DMS79 (cell line): ENCODE data around the gene FSCN2.
"Not testable (repeated sequence)": the region's sequence is repeated elsewhere in the genome, so short reads cannot be mapped to it uniquely, and the experiment has no call there.

Source experiments
- DNase-seq: peaks from one replicate; lab custom pipeline; 2025; lab: John Stamatoyannopoulos, UW

The FSCN2 gene

DNA sequence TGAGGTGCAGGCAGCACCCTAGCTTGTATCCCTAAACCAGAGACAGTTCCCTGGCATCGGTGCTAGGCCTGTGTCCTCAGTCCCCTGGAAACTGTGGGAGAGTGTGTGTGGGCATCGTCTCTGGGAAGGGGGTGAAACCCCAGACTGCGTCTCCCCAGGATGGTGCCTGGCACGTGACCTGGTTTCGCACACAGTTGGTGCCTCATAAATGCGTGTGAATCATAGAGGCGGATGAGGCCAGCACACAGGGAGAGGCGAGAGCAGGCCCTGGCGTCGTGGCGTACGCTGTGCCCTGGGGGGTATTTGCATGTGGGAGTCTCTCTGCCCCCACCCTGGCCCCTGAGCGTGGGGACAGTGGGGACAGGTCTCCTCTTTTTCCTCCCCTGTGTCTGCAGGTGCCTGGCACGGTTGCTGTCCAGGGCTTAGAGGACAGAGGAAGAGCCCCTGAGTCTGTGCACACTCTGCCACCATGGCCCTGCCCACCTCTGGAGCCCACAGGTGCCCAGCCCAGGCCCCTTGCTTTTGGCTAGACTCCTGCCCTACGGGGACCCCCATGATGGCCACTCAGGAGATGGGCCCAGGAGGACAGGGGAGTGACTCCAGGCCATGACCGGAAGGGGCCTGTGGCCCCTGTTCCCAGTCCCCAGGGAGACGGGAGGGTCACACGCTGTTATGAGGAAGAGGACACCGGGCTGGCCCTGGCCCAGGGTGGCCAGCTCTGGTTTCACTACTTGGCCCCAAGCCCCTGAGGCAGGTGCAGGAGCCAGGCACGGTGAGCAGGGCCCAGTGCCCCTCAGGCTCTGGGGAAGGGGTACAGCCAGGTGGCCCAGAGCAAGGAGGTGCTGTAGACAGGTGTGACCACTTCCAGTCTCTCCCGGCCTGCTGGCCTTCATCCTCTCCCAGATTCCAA is 1.3 kb upstream of the FSCN2 start:
- DNase-seq = no peak

DNA sequence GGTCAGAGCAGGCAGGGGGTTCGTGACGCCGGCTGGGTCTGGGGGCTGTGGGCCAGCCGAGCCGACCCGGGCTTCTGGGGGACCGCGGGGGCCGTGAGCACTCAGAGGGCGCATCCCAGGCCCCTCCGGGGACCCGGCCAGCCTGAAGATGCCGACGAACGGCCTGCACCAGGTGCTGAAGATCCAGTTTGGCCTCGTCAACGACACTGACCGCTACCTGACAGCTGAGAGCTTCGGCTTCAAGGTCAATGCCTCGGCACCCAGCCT is 140 bp downstream of the FSCN2 start:
- DNase-seq = no peak

DNA sequence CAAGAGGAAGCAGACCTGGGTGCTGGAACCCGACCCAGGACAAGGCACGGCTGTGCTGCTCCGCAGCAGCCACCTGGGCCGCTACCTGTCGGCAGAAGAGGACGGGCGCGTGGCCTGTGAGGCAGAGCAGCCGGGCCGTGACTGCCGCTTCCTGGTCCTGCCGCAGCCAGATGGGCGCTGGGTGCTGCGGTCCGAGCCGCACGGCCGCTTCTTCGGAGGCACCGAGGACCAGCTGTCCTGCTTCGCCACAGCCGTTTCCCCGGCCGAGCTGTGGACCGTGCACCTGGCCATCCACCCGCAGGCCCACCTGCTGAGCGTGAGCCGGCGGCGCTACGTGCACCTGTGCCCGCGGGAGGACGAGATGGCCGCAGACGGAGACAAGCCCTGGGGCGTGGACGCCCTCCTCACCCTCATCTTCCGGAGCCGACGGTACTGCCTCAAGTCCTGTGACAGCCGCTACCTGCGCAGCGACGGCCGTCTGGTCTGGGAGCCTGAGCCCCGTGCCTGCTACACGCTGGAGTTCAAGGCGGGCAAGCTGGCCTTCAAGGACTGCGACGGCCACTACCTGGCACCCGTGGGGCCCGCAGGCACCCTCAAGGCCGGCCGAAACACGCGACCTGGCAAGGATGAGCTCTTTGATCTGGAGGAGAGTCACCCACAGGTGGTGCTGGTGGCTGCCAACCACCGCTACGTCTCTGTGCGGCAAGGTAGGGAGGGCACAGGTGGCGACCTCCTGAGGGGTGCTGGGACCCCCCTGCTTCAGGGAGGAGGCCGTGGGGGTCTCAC is 667 bp downstream of the FSCN2 start:
- no peak for DNase-seq

DNA sequence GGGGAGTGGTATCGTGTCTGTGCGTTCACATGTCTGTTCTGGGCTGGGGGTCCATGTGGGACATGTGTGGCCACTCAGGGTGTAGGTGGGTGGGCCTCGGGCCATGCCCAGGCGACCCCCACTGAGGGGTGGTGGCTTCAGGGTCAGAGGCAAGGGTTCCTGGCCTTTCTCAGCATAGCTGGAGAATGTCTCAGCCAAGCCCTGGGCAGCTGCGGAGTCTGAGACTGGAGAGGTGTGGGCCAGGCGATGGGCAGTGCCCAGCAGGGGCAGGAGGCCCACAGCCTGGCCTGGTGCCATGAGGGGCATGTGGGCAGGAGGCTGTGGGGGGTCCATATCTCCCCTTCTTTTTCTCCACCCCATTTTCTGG is 1.2 kb downstream of the FSCN2 start:
- no peak for DNase-seq

DNA sequence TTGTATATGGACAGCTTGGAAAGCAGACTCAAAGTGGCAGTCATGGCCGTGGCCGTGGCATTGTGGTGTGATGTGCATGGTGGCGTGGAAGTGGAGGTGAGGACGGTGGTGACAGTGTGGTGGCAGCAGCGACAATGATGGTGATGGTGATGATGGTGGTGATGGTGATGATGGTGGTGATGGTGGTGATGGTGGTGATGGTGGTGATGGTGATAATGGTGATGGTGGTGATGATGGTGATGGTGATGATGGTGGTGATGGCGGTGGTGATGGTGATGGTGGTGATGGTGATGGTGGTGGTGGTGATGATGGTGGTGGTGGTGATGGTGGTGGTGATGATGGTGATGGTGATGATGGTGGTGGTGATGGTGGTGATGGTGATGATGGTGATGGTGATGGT is 2.8 kb downstream of the FSCN2 start:
- DNase-seq = not testable (repeated sequence)

DNA sequence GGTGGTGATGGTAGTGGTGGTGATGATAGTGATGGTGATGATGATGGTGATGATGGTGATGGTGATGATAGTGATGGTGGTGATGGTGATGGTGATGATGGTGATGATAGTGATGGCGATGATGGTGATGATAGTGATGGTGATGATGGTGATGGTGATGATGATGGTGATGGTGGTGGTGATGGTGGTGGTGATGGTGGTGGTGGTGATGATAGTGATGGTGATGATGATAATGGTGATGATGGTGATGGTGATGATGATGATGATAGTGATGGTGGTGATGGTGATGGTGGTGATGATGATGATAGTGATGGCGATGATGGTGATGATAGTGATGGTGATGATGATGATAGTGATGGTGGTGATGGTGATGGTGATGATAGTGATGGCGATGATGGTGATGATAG is 3.8 kb downstream of the FSCN2 start:
- not testable (repeated sequence) for DNase-seq

DNA sequence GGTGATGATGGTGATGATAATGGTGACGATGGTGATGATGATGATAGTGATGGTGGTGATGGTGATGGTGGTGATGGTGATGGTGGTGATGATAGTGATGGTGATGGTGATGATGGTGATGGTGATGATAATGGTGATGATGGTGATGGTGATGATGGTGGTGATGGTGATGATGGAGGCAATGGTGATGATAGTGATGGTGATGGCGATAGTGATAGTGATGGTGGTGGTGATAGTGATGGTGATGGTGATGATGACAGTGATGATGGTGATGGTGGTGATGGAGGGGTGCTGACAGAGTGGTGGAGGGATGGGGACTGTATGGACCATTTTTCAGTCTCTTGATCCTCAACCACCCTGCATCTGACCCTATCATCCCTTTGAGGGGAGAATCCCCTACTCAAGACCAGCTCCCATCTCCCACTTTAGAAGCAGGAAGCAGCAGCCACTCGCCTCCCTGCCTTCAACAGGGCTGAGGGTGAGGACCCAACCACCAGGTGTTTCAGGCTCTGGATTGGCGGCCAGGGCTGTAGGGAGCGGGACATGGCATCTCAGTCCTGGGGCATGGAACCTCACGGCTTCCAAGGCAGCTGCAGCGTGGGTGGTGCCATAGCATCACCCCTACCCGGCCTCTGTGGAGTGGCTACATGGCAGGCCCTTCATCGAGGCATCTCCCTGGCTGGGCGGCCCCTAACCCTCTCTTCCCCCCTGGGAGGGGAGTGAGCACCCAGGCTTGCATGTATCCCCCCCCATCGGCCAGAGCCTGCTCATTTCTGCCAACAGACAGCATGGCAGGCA is 4.5 kb downstream of the FSCN2 start:
- no peak for DNase-seq

DNA sequence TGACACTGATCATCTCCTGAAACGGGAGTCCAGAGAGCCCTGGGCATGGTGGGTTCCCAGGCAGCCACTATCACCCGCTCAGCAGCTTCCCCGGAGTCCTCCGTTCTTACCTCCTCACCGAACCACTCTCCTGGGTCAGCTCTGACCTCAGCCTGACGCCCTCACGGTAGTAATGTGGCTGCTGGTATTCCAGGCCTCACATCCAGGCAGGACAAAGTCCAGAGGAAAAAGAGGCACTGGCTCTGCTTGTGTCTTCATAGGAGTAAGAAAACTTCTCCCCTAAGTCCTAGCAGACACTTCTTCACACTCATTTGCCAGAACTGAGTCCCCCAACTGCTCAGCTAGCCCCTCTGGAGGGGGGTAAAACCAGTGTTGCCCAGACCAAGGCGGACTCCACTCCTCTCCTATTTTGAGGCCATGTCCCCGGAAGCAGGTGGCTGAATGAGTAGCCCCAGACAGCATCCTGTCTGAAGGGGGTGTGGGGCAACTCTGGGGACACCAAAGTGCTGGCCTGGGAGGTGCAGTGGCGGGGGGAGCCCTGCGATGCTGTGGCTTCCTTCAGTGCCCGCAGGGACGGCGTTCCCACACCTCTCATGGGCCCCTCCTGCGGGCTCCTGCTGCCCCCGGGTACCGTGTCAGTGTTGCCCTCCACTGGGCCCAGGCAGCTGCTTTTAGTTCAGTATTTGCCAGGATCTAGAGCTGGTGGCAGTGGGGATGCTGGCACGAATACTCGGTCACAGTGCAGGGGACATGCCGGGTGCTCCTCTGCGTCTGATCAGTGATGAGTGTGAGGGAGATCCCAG is 5.4 kb downstream of the FSCN2 start:
- no peak for DNase-seq

DNA sequence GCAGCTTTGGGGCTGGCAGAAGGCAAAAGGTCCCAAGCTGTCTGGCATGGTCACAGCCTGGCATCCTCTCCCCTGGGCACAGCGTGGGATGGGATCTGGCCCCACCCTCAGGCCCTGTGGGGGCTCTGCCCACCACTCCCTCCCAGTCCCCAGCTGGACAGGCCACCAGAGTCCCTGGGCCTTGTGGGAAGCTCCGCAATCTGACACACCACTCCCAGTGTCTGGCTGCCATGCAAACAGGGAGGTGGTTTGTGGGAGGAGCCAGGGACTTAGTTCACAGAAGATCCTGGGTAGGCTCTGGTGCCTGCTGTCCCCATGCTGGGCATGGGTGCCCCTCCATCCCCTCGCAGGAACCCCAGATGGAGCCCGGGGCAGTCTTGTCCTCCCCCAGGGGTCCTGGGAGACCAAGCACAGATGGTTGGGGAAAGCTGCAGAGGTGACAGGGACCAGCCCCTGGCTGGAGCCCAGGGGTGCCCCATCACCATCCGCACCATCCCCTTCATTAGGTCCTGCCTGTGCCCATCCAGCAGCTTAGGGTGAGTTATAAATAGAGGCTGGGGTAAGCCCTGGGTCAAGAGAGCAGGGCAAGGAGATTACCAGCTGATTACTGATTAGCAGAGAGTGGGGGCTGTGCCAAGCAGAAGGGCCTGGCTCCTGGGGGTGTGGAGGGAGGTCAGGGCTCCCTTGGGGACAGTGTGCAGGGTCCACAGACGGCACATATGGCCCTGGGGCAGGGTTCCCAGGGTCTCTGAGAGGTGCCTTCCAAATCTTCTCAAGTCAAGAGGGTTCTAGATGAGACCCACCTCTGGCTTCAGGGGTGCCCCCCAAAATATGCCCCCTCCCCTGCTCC is 6.2 kb downstream of the FSCN2 start:
- no peak for DNase-seq

DNA sequence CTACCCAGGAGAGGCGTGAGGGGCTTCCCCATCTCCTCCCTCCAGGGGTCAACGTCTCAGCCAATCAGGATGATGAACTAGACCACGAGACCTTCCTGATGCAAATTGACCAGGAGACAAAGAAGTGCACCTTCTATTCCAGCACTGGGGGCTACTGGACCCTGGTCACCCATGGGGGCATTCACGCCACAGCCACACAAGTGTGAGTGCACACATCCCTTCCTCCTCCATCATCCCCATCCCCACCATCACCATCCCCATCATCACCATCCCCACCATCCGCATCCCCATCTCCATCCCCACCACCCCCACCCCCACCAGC is 6.8 kb downstream of the FSCN2 start:
- no peak for DNase-seq

DNA sequence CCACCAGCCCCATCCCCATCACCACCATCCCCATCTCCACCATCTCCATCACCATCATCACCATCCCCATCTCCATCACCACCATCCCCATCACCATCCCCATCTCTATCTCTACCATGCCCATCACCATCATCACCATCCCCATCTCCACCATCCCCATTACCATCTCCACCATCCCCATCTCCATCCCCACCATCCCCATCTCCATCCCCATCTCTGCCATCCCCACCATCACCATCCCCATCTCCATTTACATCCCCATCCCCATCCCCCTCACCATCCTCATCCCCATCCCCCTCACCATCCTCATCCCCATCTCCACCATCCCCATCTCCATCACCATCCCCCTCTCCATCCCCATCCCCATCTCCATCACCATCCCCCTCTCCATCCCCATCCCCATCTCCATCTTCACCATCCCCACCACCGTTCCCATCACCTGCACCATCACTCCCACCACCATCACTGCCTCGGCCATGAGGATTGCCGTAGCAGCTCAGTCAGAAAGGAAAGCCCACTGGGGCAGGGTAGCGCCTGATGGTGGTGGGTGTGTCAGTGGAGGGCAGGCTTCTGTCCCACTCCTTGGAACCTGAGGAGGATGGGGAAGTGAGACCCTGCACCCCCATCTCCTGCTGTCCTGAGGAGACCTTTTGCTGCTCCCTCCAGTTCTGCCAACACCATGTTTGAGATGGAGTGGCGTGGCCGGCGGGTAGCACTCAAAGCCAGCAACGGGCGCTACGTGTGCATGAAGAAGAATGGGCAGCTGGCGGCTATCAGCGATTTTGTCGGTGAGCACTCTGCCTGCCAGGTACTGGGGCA is 7.5 kb downstream of the FSCN2 start:
- no peak for DNase-seq

DNA sequence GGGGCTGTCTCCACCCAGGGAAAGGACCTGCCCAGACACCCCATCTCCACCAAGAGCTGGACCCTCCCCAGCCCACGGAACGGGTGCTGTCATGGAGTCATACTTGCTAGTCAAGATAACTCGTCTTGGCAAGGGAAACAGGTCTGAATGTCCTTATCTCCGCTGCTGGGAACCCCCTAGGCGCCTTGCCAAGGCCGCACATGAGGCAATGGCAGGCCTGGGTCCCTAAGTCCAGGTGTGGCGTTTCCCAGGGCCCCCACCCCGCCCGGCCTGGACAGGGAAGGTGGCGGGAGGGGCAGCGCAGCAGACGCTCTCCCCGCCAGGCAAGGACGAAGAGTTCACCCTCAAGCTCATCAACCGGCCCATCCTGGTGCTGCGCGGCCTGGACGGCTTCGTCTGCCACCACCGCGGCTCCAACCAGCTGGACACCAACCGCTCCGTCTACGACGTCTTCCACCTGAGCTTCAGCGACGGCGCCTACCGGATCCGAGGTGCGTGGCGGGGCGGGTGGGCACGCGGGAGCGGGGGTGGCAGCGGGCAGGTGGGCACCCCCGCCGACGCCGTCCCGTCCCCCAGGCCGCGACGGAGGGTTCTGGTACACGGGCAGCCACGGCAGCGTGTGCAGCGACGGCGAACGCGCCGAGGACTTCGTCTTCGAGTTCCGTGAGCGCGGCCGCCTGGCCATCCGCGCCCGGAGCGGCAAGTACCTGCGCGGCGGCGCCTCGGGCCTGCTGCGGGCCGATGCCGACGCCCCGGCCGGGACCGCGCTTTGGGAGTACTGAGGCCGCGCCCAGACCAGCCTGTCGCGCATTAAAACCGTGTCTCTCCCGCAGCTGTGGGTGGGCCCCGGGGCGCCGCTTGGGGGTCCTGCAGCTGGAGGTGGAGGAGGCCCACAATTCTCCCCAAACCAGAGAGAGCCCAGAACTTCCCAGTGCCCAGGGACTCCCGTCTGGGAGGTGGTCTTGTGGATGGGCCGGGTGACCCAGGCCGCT is 8.4 kb downstream of the FSCN2 start:
- no peak for DNase-seq

DNA sequence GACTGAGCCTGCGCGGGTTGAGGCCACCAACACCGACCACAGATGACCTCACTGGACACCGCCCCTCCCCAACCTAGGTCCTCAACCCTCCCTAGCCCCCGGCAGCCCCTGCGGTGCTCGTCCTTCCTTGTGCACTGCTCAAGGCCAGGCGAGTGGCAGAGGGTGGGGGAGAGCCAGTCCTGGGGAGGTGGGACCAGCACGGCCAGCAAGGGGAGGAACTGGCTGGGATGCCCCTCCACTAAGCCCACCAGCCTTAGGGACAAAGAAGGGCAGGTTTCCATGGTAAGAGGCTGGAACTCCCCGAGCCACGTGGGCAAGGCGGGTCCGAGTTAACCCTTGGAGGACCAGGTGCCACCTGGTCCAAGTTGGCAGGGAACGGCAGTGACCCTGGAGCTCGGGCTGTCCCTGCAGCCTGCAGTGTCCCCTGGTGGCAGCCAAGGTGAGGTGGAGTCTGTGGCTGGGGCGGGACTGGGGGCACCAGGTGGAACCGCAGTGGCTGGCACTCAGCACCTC is 9.2 kb downstream of the FSCN2 start:
- peak; percentile 55 for DNase-seq

DNA sequence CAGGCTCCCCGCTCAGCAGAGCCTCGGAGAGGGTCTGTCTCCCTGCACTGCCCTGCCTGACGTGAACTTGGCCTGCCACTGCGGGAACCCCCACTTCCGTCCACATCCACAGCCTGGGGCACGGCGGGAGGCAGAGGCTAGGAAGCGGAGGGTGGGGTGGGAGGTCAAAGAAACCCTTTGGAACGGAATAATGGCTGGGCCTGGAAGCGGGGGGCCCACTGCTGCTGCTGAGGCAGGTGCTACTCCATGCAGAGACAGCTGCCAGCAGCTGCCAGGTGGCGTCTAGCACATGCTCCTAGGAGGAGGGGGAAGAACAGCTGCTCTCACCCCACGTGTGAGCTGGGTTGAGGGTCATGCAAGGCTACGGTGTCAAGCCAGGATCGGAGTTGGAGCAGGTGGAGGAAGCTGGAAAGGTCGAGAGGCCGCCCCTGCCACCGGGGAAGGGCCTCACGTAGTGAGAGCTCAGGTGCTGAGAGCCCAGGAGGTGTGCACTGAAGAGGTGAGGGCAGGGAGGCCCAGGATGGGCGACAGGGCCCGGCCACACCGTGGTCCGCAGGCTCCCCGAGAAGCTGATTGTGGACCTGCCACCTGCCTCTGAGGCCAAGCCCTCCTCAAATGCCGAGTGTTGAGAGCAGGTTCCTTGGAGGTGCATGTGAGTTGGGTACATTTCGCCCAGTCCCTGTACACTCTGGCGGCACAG is 9.8 kb downstream of the FSCN2 start:
- DNase-seq = peak; percentile 69

DNA sequence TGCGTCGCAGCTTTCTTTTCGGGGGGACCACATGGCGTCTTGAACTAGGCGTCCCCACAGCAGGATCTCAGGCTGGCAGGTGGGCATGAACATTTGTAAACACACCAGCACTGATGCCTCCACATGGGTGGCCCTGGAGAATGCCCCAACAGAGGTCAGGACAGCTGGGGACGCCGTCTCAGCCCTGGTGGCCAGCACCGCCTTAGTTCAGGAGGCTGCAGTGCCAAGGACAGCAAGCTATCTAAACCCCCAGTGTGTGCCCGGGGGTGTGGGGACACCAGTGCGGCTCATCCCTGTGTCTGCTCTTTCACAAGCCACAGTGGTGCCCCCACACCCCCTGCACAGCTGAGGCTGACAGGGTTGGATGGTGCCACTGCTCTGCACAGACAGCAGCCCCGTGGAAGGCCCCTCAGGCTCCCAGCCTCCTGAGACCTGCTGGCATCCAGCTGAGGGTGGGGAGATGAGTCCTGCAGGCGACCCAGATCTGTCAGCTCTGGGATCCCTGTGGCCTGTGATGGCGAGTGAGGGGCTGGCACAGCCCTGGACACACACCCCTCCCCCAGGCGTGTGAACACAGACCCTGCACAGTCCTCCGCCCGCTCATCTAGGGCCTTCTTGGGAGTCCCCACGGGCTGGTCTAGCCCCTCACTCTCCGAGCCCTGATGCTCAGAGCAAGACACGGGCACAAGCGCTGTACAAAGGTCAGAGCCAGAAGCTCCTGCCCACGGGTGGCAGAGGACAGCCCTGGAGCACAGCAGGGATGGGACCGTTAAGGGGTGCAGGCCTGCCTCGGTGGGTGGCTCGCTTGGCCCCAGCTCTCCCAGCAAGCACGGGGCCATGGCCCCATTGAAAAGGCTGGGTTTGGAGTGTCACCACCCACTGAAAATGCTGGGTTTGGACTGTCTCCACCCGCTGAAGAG is 10.7 kb downstream of the FSCN2 start:
- DNase-seq = no peak

DNA sequence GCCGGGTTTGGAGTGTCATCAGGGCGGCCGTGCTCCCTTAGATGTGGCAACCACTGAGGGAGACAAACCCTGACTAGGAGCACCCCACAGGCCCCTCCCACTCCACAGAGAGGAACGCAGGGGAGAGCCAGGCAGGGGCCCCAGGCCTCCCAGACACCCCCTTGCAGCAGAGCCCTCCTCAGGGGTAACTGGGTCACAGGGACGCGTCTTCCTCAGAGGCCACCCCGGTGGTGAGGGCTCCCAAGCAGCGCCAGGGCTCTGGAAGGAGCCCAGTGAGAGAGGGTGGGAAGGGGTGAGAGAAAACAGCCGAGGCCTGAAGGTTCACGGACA is 11.4 kb downstream of the FSCN2 start:
- no peak for DNase-seq

DNA sequence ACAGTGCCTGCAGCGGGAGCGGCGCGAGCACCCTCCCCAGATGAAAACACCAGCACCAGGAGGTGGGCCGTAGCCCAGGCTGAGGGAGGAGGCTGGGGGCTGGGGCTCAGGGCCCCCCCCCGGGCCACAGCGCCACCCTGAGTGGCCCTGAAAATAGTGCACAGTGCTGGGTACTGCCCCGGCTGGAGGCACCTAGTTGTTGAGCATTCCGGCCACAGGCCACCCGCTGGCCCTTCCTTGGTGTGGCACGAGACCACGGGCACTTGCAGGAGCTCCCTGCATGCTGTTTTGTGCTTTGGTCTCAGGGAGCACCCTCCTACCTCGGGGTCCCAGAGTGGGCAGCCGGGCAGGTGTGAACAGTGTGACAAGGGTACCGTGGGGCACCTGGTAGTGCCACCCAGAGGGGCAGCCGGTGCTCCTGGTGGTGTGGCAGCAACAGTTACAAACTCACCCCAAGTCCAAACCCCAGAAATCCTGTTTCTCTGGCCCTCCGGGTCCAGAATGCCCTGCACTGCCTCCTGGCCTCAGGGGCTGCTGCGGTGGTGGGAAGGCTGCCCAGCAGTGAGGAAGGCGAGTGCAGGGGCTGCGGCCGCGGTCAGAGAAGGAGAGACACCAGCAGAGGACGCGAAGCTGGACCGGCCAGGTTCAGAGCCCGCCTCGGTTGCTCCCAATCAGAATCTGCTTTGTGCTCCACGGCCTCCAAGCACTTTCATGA is 11.9 kb downstream of the FSCN2 start:
- DNase-seq = no peak
